GM21717 (cell line): ENCODE measurements around the gene PLEKHG1.

ENCODE experiments used
- ATAC-seq: cut with Tn5 transposase; IDR thresholded peaks from one replicate; pipeline ENCODE4 v1.9.1; 2021; ENCODE audit warnings: mild to moderate bottlenecking, moderate library complexity; ENCODE audit not compliant: unreplicated experiment

Gene PLEKHG1

GRCh38 chr6:150599199-150600009, at the start of gene PLEKHG1:
PLEKHG1 (plus strand) TSS chr6:150599885; CDS start chr6:150733682, 133,797 bp downstream.
- ATAC-seq = peak; percentile 75

GRCh38 chr6:150550244-150550643, 49.4 kb upstream of the PLEKHG1 start:
- no peak for ATAC-seq

GRCh38 chr6:150557043-150557599, 42.6 kb upstream of the PLEKHG1 start:
- no peak for ATAC-seq

GRCh38 chr6:150560004-150560883, 39.4 kb upstream of the PLEKHG1 start:
- ATAC-seq = no peak

- ATAC-seq = no peak
These were observed 38.8 kb upstream of the PLEKHG1 start for GRCh38 chr6:150560884-150561219.

GRCh38 chr6:150565945-150566344, 33.7 kb upstream of the PLEKHG1 start:
- ATAC-seq = no peak

- no peak for ATAC-seq
These were observed 33.2 kb upstream of the PLEKHG1 start for GRCh38 chr6:150566486-150566885.

- ATAC-seq = no peak
These were observed 32.3 kb upstream of the PLEKHG1 start for GRCh38 chr6:150567380-150567779.

GRCh38 chr6:150567823-150568383, 31.8 kb upstream of the PLEKHG1 start:
- ATAC-seq = no peak

- no peak for ATAC-seq
These were observed 31.1 kb upstream of the PLEKHG1 start for GRCh38 chr6:150568560-150568959.

GRCh38 chr6:150569161-150569560, 30.5 kb upstream of the PLEKHG1 start:
- no peak for ATAC-seq

- ATAC-seq = no peak
These were observed 26.5 kb upstream of the PLEKHG1 start for GRCh38 chr6:150573041-150573681.

- ATAC-seq = no peak
These were observed 23.8 kb upstream of the PLEKHG1 start for GRCh38 chr6:150575836-150576235.

- no peak for ATAC-seq
These were observed 22.9 kb upstream of the PLEKHG1 start for GRCh38 chr6:150576651-150577226.

- ATAC-seq = no peak
These were observed 20.1 kb upstream of the PLEKHG1 start for GRCh38 chr6:150579611-150580010.

- no peak for ATAC-seq
These were observed 19.2 kb upstream of the PLEKHG1 start for GRCh38 chr6:150580489-150580888.

- ATAC-seq = no peak
These were observed 15.6 kb upstream of the PLEKHG1 start for GRCh38 chr6:150584065-150584464.

GRCh38 chr6:150584596-150584995, 15.1 kb upstream of the PLEKHG1 start:
- ATAC-seq = no peak

- ATAC-seq = no peak
These were observed 12.8 kb upstream of the PLEKHG1 start for GRCh38 chr6:150586850-150587359.

- no peak for ATAC-seq
These were observed 12.0 kb upstream of the PLEKHG1 start for GRCh38 chr6:150587637-150588036.
